ENCODE measurements around the gene RAB12.

The RAB12 gene

GRCh38 chr18:8685914-8686216 is 76.6 kb downstream of the RAB12 start:
- DNase-seq = no peak

DNA sequence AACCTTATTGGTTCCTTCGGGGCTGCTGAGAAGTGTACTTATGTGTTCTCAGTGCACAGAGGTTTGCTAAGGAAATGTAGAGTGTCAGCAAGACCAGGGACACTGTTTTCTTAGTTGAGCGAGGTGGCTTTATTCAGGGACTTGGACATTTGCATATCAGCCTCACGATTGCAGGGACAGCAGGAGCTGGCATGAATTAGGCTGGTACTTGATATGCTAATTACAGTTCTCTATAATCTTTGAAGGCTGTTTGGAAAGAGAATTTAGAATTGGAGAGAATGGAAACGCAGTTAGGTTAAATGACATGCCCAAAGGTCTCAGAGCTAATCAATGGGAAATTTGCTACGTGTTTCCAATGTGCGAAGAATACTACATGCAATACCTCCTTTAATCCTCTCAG is 77.4 kb downstream of the RAB12 start:
- DNase-seq = no peak

DNA sequence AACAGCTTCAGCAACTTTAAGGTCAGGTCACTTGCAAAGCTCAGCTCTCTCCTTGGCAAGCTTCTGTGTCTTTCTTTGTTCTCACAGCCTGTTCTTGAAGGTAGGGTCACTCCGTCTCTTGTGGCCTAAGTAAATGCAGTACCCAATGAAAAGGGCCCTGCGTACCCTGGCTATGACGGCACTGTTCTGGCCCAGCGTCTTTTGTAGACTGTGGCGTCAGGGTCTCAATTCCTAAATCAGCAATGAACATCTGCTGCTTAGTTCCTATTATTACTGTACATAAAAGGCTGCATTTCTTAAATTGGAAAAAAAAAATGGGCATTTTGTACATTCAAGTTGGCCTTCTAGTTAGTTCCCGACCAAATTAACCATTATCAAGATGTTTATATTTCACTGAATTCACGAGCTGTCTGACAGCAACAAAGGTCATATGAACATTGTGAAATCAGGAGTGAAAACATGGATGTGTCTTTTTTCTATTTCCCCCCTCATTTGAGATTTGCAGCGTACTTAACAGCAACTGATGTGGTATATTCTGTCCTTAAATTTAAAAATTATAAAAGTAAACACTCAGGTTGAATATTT is 79.1 kb downstream of the RAB12 start:
- no peak for DNase-seq

- no peak for DNase-seq
Measured at GRCh38 chr18:8688816-8689215, 79.6 kb downstream of the RAB12 start.
